ENCODE measurements around the gene SSTR3. TPM values are rescaled to one million over a fixed set of nuclear protein-coding genes. Genes with fewer than 3 reads are reported as not detected.
"Not testable (repeated sequence)": the region's sequence is repeated elsewhere in the genome, so short reads cannot be mapped to it uniquely, and the experiment has no call there.

The SSTR3 gene
- total RNA-seq, 1 donor from 2014 or later, result 0.09 TPM

DNA sequence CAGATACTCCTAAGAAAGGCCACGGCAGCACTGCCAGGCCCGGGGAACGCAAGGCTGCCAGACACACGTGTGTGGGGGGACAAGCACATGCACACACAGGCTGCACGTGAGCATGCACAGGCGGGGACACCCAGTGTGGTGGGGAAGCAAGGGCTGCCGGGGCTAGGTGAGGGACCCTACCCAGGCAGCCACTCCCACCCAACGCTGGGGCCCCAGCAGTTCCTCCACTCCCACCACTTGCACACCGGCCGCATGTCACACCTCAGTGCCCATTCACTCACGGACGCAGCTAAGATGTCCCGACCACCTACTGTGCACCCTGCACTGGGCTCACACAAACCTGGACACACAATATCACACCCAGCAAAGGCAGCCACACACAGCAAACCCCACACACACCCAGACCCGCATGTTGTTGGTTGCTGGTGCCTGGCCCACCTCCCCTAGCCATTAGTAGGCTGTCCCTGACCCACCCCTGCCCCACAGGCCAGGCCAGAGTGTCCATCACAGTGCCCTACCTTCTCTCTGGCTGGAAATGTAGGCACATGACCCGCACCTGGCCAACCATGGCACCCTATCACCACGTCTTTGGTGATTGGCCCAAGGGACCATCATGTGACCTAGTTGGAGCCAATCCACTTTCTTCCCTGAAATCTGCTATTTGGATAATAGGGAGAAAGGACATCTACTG, 8.8 kb downstream of the SSTR3 start:
- Mint-ChIP-seq H3K36me3 (ENCODE audit: low read depth) (no peaks in the 10 kb centered on the region), H3K27ac (ENCODE audit: unreplicated experiment) (no peak overlapping the region), H3K4me3 (no peak overlapping the region), H3K27me3 (ENCODE audit: low read depth) (no peaks in the 10 kb centered on the region), H3K4me1 (no peaks in the 10 kb centered on the region), H3K9me3 (no peaks in the 10 kb centered on the region)
- DNase-seq (ENCODE audit: low read depth, low spot score), result no peak
- TF ChIP-seq, protein P1, sequence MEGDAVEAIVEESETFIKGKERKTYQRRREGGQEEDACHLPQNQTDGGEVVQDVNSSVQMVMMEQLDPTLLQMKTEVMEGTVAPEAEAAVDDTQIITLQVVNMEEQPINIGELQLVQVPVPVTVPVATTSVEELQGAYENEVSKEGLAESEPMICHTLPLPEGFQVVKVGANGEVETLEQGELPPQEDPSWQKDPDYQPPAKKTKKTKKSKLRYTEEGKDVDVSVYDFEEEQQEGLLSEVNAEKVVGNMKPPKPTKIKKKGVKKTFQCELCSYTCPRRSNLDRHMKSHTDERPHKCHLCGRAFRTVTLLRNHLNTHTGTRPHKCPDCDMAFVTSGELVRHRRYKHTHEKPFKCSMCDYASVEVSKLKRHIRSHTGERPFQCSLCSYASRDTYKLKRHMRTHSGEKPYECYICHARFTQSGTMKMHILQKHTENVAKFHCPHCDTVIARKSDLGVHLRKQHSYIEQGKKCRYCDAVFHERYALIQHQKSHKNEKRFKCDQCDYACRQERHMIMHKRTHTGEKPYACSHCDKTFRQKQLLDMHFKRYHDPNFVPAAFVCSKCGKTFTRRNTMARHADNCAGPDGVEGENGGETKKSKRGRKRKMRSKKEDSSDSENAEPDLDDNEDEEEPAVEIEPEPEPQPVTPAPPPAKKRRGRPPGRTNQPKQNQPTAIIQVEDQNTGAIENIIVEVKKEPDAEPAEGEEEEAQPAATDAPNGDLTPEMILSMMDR (conservative IDR thresholded peaks at IDR 0.05), result no peak

DNA sequence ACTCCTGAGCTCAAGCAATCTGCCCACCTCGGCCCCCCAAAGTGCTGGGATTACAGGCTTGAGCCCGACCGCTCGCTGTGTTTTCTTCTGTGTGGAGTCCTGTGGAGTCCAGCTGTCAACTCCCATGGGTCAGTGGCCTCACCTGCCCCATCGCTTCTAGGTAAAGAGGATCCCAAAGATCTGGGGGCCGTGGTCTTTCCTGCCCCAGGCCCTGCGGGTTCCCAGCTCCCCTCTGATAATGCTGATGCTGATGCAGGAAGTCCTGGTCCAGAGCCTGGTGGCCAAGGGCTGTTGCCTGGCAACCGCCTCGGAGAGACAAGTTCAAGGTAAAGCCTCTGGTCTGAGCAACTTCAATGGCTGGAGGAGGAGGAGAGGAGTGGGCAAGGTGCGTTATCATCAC, 9.6 kb downstream of the SSTR3 start:
- Mint-ChIP-seq H3K27ac (ENCODE audit: unreplicated experiment) (no peak overlapping the region), H3K27me3 (ENCODE audit: low read depth) (no peaks in the 10 kb centered on the region), H3K4me3 (no peak overlapping the region), H3K4me1 (peaks cover 7% of the 10 kb centered on the region), H3K36me3 (ENCODE audit: low read depth) (no peaks in the 10 kb centered on the region), H3K9me3 (no peaks in the 10 kb centered on the region)
- TF ChIP-seq, protein P1 (conservative IDR thresholded peaks at IDR 0.05), result no peak
- DNase-seq (ENCODE audit: low read depth, low spot score), result no peak

DNA sequence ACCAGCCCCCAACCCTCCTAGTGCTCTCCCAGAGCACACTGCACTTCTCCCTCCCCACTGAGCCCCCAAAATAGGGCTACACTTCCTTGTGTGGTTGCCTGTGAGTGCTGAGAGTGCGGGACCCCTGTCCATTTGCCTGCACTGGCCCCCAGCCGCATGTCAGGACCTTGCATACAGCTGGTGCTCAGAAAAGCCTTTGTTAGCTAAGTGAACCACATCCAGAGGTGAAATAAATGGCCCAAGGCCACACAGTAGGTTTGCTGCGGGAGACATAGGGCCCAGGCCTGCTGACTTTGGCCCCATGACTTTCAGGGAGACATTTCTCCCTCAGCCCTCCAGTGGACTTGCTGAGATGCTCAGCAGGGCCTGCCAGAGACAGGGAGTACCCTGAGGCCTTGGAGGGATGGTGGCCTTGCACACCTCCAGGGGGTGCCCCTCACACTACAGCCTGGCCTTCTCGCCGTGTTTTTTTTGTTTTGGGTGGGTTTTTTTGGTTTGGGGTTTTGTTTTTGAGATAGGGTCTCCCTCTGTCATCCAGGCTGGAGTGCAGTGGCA, 10.2 kb downstream of the SSTR3 start:
- H3K4me3 Mint-ChIP-seq, result no peak overlapping the region
- H3K36me3 Mint-ChIP-seq (ENCODE audit: low read depth), result no peaks in the 10 kb centered on the region
- TF ChIP-seq, protein P1 (conservative IDR thresholded peaks at IDR 0.05), result no peak
- no peak overlapping the region for H3K27ac Mint-ChIP-seq (ENCODE audit: unreplicated experiment)
- H3K9me3 Mint-ChIP-seq, result no peaks in the 10 kb centered on the region
- peaks cover 7% of the 10 kb centered on the region for H3K4me1 Mint-ChIP-seq
- DNase-seq (ENCODE audit: low read depth, low spot score), result no peak
- H3K27me3 Mint-ChIP-seq (ENCODE audit: low read depth), result no peaks in the 10 kb centered on the region

DNA sequence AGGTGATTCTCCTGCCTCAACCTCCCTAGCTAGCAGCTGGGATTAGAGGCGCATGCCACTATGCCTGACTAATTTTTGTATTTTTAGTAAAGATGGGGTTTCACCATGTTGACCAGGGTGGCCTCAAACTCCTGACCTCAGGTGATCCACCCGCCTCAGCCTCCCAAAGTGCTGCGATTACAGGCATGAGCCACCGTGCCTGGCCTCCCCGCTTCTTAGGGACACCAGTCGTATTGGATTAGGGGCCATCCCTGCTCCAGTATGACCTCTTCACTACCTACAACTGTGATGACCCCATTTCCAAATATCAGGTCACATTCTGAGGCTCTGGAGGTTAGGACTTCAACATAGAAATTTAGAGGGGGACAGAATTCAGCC, 10.8 kb downstream of the SSTR3 start:
- H3K27me3 Mint-ChIP-seq (ENCODE audit: low read depth); H3K4me3 Mint-ChIP-seq; H3K9me3 Mint-ChIP-seq; DNase-seq (ENCODE audit: low read depth, low spot score); H3K27ac Mint-ChIP-seq (ENCODE audit: unreplicated experiment); H3K36me3 Mint-ChIP-seq (ENCODE audit: low read depth): not testable (repeated sequence)
- peaks cover 11% of the 10 kb centered on the region for H3K4me1 Mint-ChIP-seq

DNA sequence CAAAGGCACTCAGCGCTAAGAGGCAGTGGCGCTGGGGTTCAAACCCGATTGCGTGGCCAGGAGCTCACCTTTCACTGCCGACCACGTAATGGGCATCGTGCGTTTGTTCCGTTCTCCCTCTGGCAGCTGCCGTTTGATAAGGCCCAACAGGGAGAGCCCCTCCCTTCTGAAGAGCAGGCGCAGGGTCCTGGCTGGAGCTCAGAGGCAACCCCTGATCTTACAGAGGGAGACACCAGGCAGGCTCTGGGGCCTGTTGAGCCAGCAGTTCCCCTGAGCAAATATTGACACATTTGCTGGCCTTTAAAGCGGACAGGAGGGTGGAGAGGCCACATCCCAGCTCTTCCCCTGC, 12.5 kb downstream of the SSTR3 start:
- H3K4me3 Mint-ChIP-seq, result no peak overlapping the region
- DNase-seq (ENCODE audit: low read depth, low spot score), result no peak
- H3K9me3 Mint-ChIP-seq, result no peaks in the 10 kb centered on the region
- H3K27me3 Mint-ChIP-seq (ENCODE audit: low read depth), result no peaks in the 10 kb centered on the region
- TF ChIP-seq, protein P1 (conservative IDR thresholded peaks at IDR 0.05), result no peak
- no peaks in the 10 kb centered on the region for H3K36me3 Mint-ChIP-seq (ENCODE audit: low read depth)
- H3K4me1 Mint-ChIP-seq, result peaks cover 24% of the 10 kb centered on the region
- no peak overlapping the region for H3K27ac Mint-ChIP-seq (ENCODE audit: unreplicated experiment)

DNA sequence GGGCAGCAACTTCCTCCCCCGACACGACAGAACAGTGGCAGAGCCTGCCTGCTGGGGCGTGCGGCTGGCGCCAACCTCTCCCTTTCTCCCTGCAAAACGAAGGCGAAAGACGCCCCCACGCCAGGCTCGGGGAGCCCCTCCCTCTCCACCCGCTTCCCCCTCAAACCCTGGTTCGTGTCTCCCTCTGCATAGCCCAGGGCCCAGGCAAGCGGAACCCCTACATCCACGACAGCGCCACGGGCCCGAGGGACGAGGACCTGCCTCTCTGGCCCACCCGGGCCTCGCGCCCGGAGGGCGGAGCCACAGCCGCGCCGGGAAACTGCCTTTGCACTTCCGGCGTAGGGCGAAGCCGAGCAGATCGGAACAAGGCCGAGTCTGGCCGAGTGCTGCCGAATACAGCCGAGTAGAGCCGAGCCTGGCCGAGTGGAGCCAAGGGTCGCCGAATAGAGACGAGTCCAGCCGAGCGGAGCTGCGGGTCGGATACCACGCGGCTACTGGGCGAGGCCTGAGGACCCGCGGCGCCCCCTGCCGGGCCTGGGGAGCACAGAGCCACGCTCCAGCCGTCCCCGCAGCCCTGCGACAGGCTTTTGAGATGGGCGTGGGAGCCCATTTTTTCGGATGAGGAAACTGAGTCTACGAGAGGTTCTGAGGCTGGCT, 13.0 kb downstream of the SSTR3 start:
- Mint-ChIP-seq H3K36me3 (ENCODE audit: low read depth) (no peaks in the 10 kb centered on the region), H3K4me3 (peak overlapping the region; percentile 84), H3K4me1 (peaks cover 27% of the 10 kb centered on the region), H3K27ac (ENCODE audit: unreplicated experiment) (peak overlapping the region; percentile 76), H3K9me3 (no peaks in the 10 kb centered on the region), H3K27me3 (ENCODE audit: low read depth) (no peaks in the 10 kb centered on the region)
- TF ChIP-seq, protein P1 (conservative IDR thresholded peaks at IDR 0.05), result peak; percentile 98
- DNase-seq (ENCODE audit: low read depth, low spot score), result peak; percentile 100

Measured in neural crest cell (in vitro differentiated cells).